Choroid plexus epithelial cell (primary cell): Measurements from ENCODE around the gene CYP46A1.

Experiments used
- DNase-seq: peaks from one replicate; pipeline ENCODE4 v3.0.0-alpha.2; 2010; ENCODE audit warnings: low read depth
- H3K4me3 ChIP-seq: 2 replicates; pipeline ENCODE4 v1.5.1; 2011; ENCODE audit warnings: low read depth, mild to moderate bottlenecking, control low read depth, low read length, moderate library complexity
- TF ChIP-seq, protein P1 (sequence below): conservative IDR thresholded peaks from 2 replicates; pipeline ENCODE4 v1.5.1; 2011; ENCODE audit warnings: low read depth, mild to moderate bottlenecking, control low read depth, inconsistent platforms, low read length, moderate library complexity

The CYP46A1 gene

GRCh38 chr14:99713972-99714371, 29.9 kb downstream of the CYP46A1 start:
- H3K4me3 ChIP-seq = no peak overlapping the region
- DNase-seq = no peak
- TF ChIP-seq, protein P1, sequence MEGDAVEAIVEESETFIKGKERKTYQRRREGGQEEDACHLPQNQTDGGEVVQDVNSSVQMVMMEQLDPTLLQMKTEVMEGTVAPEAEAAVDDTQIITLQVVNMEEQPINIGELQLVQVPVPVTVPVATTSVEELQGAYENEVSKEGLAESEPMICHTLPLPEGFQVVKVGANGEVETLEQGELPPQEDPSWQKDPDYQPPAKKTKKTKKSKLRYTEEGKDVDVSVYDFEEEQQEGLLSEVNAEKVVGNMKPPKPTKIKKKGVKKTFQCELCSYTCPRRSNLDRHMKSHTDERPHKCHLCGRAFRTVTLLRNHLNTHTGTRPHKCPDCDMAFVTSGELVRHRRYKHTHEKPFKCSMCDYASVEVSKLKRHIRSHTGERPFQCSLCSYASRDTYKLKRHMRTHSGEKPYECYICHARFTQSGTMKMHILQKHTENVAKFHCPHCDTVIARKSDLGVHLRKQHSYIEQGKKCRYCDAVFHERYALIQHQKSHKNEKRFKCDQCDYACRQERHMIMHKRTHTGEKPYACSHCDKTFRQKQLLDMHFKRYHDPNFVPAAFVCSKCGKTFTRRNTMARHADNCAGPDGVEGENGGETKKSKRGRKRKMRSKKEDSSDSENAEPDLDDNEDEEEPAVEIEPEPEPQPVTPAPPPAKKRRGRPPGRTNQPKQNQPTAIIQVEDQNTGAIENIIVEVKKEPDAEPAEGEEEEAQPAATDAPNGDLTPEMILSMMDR = no peak

- TF ChIP-seq, protein P1 = no peak
- no peak overlapping the region for H3K4me3 ChIP-seq
- DNase-seq = no peak
Observed at GRCh38 chr14:99715266-99716000, 31.3 kb downstream of the CYP46A1 start.

DNA sequence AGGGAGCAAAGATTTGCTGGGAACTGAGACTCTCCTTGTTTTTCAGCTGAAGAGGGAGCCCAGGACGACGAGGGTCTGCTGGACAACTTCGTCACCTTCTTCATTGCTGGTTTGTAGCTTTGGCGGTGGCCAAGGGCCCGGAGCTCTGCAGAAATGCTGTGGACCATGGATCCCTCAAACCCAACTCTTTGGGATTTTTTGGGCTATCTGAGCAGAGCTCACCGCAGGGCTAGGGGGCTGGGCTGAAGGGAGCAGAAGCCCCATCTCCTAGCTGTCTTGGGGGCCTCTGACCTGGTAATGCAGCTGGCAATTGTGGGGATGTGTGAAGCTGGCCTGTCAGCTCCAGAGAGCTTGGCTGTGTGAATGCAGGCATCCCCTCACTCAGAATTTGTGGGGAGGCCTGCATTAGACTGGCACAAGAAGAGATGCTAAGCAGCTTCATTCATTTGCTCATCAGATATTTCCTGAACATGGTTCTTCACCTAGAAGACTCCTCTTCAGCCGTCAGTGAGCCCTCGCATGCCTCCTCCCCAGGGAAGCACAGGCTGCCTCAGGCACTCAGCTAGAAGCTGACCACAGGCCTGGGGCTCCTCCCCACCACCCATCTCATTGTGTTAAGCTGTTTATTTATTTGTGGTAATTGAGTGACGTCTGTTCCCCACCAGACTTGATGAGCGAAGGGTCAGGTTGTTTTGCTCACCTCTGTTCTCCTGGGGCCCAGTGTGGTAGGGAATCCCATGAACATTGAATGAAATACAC, 32.2 kb downstream of the CYP46A1 start:
- no peak overlapping the region for H3K4me3 ChIP-seq
- no peak for DNase-seq
- TF ChIP-seq, protein P1 = no peak

- H3K4me3 ChIP-seq = no peak overlapping the region
- TF ChIP-seq, protein P1 = no peak
- DNase-seq = no peak
Observed at GRCh38 chr14:99716850-99717681, 33.0 kb downstream of the CYP46A1 start.

DNA sequence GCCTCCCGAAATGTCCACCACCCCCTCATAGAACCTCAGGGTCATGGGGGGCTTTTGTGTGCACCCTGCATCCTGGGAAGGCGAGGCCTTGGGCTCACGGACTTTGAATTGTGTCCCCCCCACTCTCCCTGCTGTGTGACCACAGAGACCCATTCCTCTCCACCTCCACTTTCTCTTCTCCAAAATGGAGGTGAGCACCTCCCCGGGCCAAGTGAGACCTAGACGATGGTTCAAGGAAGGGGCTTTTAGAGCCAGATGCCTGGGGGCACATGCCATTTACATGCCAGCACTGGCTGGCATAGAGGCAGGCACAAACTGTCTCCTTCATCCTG, 33.5 kb downstream of the CYP46A1 start:
- H3K4me3 ChIP-seq = no peak overlapping the region
- TF ChIP-seq, protein P1 = no peak
- no peak for DNase-seq

- H3K4me3 ChIP-seq = no peak overlapping the region
- DNase-seq = no peak
- TF ChIP-seq, protein P1 = no peak
Observed at GRCh38 chr14:99718031-99718810, 34.1 kb downstream of the CYP46A1 start.
